GM19239 (cell line): ENCODE results near the gene SNX21.

Source experiments
- DNase-seq: peaks from one replicate; pipeline ENCODE4 v3.0.0; 2011; ENCODE audit warnings: low spot score; ENCODE audit not compliant: insufficient read length
- FAIRE-seq: peaks from 2 replicates; lab custom pipeline; 2011; peaks lifted over from hg19 to GRCh38; lab: Jason Lieb, UNC

Gene SNX21

GRCh38 chr20:45848421-45848820, 14.8 kb downstream of the SNX21 start:
- no peak for DNase-seq
- FAIRE-seq, result no peak

DNA sequence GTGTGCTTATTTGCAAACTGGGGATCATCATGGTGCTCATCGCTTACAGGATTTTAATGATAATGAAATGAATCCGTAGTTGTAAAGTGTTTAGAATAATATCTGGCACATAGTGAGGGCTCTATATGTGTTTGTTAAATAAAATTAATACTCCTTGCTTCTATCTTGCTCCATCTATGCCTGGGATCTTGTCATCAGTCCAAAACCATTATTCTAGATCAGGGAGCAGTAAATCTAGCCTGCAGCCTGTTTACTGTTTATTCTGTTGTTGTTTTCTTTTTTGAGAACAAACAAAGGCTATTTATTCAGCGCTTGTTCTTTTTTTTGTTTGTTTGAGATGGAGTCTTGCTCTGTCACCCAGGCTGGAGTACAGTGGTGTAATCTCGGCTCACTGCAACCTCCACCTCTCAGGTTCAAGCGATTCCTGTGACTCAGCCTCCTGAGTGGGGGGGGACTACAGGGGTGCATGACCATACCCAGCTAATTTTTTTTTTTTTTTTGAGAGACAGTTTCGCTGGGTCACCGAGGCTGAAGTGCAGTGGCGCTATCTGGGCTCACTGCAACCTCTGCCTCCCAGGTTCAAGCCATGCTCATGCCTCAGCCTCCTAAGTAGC, 15.5 kb downstream of the SNX21 start:
- DNase-seq (no peak), FAIRE-seq (no peak)

DNA sequence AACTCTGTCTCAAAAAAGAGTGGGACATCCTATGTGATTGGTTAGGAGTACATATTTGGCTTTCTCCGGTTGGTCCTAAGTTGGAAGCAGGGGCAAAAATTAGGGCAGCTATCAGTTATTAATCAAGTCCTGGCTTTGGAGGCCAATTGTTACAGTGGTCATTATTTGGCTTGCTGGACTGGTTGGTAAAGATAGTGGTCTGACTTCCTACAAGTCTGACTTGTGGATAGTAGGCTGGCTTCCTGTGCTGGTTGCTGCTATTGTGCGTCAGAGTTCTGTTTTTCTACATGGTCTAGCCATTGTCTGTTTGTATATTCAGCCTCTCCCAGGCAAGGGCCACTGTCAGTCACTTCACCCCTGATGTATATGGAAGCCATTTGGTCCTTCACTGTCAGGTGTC, 16.6 kb downstream of the SNX21 start:
- FAIRE-seq, result no peak
- DNase-seq, result no peak

- no peak for DNase-seq
- FAIRE-seq, result no peak
Measured at GRCh38 chr20:45850926-45851325, 17.3 kb downstream of the SNX21 start.

DNA sequence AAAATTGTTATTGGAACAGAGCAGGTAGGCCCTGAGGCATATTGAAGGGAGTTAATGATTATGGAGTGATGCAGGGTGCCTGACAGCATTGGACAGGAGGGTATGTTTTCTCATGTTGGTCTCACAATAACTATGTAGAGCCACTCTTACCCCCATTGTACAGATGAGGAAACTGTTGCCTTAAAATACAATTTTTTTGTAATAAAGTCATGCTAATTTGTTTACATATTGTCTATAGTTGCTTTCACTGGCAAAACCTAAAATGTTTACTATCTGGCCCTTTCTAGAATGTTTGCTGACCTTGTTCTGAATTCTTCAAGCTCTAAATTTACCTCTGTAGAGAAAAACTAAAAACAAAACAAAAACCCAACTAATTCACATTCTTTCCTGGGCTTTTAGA, 17.9 kb downstream of the SNX21 start:
- no peak for FAIRE-seq
- no peak for DNase-seq

DNA sequence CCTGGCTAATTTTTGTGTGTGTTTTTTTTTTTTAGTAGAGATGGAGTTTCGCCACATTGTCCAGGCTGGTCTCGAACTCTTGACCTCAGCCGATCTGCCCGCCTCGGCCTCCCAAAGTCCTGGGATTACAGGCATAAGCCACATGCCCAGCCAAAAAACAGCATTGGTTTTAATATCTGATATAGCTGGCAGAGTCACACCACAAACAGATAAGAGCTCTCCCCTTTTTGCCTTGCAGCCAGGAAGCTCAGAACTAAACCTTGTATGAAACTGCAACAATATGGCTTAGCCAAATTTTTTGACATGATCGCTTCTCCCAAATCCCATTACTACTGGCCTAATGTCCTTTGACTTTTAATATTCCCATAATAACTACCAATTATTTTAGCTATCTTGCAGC, 18.7 kb downstream of the SNX21 start:
- DNase-seq, result no peak
- FAIRE-seq, result no peak

GRCh38 chr20:45853484-45853883, 19.9 kb downstream of the SNX21 start:
- no peak for FAIRE-seq

DNA sequence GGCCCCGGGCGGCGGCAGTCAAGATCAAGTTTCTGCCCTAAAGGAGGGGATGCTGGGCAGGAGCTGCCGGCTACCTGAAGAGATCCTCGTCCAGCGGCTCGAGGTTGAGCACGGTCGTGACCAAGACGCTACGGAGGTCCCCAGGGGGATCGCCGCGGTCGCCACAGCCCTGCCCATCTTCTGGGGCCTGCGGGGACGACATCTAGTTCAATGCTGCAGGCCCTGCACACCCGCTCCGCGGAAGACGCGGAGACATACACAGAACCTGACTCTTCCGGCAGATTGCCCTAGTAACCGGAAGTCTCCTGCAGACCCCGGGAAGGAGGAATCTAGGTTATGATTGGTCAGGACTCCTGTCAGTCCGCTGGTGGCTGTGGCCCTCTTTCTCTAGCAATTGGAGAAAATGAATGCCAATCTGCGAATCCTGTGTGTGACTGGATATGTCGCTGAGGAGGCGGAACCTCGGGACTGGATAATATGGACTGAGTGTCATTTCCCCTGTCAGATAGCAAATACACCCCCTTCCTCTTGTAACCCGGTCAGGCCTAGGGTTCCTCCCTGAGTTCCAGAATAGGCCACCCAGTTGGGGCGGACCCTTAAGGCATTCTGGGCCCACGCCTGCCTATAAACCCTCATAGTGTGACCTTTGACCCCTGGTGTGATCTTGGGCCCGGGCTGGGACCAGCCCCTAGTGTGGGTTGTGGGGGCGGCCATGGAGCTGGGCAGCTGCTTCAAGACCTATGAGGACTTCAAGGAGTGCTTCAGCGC, 23.7 kb downstream of the SNX21 start, which contains the start of the genes ACOT8 and ZSWIM3:
Gene ACOT8, minus strand, starts transcription at position 279 of the 768 bp plus-strand sequence. Its CDS starts 77 bp downstream, at position 202.
Gene ZSWIM3, plus strand, starts transcription at position 501 of the 768 bp plus-strand sequence. Its CDS starts 212 bp downstream, at position 713.
- DNase-seq (peak; percentile 98), FAIRE-seq (peak; percentile 94)

More at GRCh38 chr20:45853484-45853883, 19.9 kb downstream of the SNX21 start:
- DNase-seq, result no peak

- peak; percentile 63 for DNase-seq
- FAIRE-seq, result no peak
Measured at GRCh38 chr20:45857882-45858216, 24.2 kb downstream of the SNX21 start.

- FAIRE-seq (no peak), DNase-seq (no peak)
Measured at GRCh38 chr20:45859916-45860315, 26.3 kb downstream of the SNX21 start.

DNA sequence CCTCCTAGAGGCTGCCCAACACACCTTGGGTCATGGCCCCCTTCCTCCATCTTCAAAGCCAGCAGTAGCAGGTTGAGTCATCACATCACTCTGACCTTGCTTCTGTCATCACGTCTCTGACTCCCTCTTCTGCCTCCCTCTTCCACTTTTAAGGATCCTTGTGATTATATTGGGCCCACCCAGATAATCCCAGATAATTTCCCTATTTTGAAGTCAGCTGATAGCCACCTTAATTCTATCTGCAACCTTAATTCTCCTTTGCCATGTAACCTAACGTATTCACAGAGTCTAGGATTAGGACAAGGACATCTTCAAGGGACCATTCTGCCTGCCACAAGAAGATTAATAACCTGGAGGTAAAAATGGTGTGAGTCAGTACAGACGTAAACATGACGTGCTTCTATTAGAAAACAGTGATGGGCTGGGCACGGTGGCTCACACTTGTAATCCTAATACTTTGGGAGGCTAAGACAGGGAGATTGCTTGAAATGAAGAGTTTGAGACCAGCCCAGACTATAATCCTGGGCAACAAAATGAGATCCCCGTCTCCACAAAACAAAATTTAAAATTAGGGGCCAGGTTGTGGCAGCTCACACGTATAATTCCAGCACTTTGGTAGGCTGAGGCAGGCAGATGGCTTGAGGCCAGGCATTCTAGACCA, 27.1 kb downstream of the SNX21 start:
- FAIRE-seq, result no peak
- DNase-seq, result no peak

DNA sequence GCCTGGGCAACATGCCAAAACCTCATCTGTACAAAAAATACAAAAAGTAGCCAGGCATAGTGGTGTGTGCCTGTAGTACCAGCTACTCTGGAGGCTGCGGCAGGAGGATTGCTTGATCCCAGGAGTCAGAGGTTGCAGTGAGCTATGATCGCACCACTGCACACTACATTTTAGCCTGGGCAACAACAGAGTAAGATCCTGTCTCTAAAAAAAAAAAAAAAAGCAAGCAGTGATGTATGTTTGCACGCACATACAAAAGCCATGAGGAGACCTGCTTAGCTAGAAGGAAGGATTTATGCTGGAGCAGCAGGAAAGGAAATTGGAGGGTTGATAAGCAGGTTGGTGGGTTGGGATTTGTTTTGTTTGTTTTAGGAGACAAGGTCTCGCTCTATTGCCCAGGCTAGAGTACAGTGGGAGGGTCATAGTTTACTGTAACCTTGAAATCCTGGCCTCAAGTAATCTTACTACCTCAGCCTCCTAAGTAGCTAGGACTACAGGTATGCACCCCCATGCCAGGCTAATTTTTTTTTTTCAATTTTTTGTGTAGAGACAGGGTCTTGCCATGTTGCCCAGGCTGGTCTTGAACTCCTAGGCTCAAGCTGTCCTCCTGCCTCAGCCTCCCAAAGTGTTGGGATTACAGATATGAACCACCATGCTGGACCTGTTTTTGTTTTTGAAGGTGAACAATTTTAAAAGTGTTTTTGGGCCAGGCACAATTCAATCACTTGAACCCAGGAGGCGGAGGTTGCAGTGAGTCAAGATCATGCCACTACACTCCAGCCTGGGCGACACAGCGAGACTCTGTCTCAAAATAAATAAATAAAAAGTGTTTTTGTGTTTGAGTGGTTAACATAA, 27.8 kb downstream of the SNX21 start:
- FAIRE-seq (no peak), DNase-seq (no peak)

- FAIRE-seq (no peak), DNase-seq (no peak)
Measured at GRCh38 chr20:45863543-45864470, 30.2 kb downstream of the SNX21 start.

- FAIRE-seq, result no peak
Measured at GRCh38 chr20:45866454-45866853, 32.9 kb downstream of the SNX21 start.

GRCh38 chr20:45867136-45867818, 33.7 kb downstream of the SNX21 start:
- FAIRE-seq (no peak), DNase-seq (no peak)

More at GRCh38 chr20:45866454-45866853, 32.9 kb downstream of the SNX21 start:
- DNase-seq, result no peak

DNA sequence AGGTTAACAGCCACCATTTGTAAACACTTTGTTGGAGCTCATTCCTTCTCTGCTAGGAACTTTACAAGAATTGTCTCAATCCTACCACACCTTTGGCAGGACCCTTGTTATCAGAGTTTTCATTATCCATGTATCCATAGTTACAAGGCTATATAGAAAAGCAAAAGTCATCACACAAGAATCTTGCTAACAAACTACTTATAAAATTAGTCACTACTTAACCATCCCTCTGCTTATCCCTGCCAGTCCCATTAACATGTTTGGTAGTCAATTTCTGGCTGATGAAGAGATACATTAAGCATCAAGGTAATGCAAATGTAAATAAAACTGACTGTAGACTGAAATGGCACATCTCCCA, 34.2 kb downstream of the SNX21 start:
- no peak for FAIRE-seq

DNA sequence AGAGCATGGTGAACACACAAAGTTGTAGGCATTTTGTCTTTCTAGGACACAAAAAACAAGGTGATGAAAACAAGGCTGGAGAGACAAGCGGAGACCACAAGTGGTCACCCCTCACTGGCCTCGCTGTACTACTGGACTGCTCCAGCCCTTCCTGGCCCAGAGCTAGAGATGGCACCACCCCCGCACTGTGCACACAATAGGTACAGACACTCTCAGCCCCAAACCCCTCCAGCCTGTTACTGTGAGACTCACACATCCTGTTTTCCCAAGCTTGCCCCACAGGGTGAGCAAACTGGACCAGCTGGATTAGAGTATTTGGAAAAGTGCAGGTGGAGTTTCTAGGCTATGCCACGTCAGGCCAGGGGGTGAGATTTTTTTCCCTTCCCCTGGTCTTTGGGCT, 39.0 kb downstream of the SNX21 start:
- FAIRE-seq (no peak), DNase-seq (no peak)

More for the DNA sequence above, 34.2 kb downstream of the SNX21 start:
- no peak for DNase-seq

DNA sequence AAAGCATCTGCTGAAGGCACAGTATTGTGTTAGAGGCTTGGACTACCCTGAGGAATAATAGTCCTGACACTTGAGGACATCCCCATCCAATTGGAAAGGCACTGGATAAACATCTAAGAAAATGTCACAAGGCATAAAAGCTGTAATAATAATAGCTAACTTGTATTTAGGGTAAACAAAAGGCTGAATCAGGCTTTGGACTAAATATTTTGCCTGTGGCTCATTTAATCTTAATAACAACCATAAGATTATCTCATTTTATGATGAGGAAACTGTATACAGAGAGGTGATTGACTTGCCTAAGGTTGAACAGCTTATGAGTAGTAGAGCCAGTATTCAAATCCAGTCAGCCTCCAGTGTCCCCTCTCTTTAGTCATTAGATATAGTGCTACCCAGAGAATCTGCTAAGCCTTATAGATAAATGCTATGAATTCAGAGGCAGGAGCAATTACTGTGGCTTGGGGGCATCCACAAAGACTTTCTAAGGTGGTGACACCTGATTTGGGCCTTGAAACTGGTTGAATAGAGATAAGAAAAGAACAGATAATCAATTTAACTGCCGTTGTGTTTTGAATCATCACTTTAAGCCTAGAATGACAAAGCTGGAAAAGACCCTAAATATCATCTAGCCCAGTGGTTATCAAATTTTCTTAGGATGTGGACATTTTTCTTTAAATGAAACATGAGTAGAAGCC, 40.0 kb downstream of the SNX21 start:
- DNase-seq (no peak), FAIRE-seq (no peak)
